CD4-positive, CD25-positive, alpha-beta regulatory T cell (primary cell): ENCODE data around the gene ESRRG. TPM values are rescaled to one million over a fixed set of nuclear protein-coding genes. Genes with fewer than 3 reads are reported as not detected.

Source experiments
- ATAC-seq, 2 donors: fragments of 150-1000 bp; cut with Tn5 transposase; one replicate each; pipeline ENCODE4 v1.10.0; 2021; ENCODE audit warnings: low read depth in 2 of 2, moderate number of reproducible peaks in 2 of 2, moderate library complexity in 1 of 2
- DNase-seq, 3 donors: peaks; one replicate each; pipeline versions ENCODE4 v3.0.0 to v3.0.0-alpha.2; 2012 to 2022; ENCODE audit warnings: mixed read lengths in 1 of 3
- H3K27ac ChIP-seq: one replicate; pipeline ENCODE4 v1.7.0; 2013; ENCODE audit warnings: mild to moderate bottlenecking, low read length; ENCODE audit not compliant: insufficient read depth, poor library complexity, severe bottlenecking
- H3K27me3 ChIP-seq: one replicate; pipeline ENCODE4 v1.7.0; 2013; ENCODE audit warnings: low read length; ENCODE audit not compliant: control insufficient read depth, insufficient read depth
- H3K36me3 ChIP-seq: one replicate; pipeline ENCODE4 v1.7.0; 2013; ENCODE audit warnings: mild to moderate bottlenecking, low read length, moderate library complexity; ENCODE audit not compliant: control insufficient read depth, insufficient read depth
- H3K4me1 ChIP-seq: 2 replicates; pipeline ENCODE4 v1.7.0; 2013; ENCODE audit warnings: mild to moderate bottlenecking, low read length; ENCODE audit not compliant: insufficient read depth, control insufficient read depth, poor library complexity, severe bottlenecking
- H3K4me3 ChIP-seq: one replicate; pipeline ENCODE4 v1.7.0; 2013; ENCODE audit warnings: low read depth, mild to moderate bottlenecking, low read length, moderate library complexity
- H3K9me3 ChIP-seq, 2 experiments: 1 replicate in 1 of 2; 2 replicates in 1 of 2; pipeline ENCODE4 v1.7.0; 2013; ENCODE audit warnings: low read length in 2 of 2, mild to moderate bottlenecking in 1 of 2, moderate library complexity in 1 of 2; ENCODE audit not compliant: control insufficient read depth in 2 of 2
- H3K27ac Mint-ChIP-seq, 3 donors: one replicate each; pipeline ENCODE4 v1.8.0; 2020 to 2022; ENCODE audit warnings: mild to moderate bottlenecking in 3 of 3, mixed read lengths in 3 of 3, moderate library complexity in 2 of 3
- H3K27me3 Mint-ChIP-seq: one replicate; pipeline ENCODE4 v1.8.0; 2022; ENCODE audit warnings: mild to moderate bottlenecking, mixed read lengths
- H3K36me3 Mint-ChIP-seq: one replicate; pipeline ENCODE4 v1.8.0; 2020; ENCODE audit warnings: mixed read lengths
- H3K4me1 Mint-ChIP-seq, 4 donors: one replicate each; pipeline ENCODE4 v1.8.0; 2020 to 2022; ENCODE audit warnings: mixed read lengths in 4 of 4, mild to moderate bottlenecking in 1 of 4
- H3K4me3 Mint-ChIP-seq, 4 donors: one replicate each; pipeline ENCODE4 v1.8.0; 2020 to 2022; ENCODE audit warnings: mild to moderate bottlenecking in 4 of 4, mixed read lengths in 4 of 4, moderate library complexity in 3 of 4
- H3K9me3 Mint-ChIP-seq, 7 donors: one replicate each; pipeline ENCODE4 v1.8.0; 2020 to 2022; ENCODE audit warnings: mixed read lengths in 7 of 7, mild to moderate bottlenecking in 3 of 7, moderate library complexity in 2 of 7
- polyA plus RNA-seq, 4 donors: library from polyadenylated mRNA; unstranded; fragments of 300-500 nt; fragmentation: Illumina TruSeq; gene quantifications; one replicate each; pipeline ENCODE4 v1.2.3, GENCODE V29; 2021
- total RNA-seq: library from RNA; stranded (reverse); gene quantifications from one replicate; pipeline ENCODE4 v1.2.3, GENCODE V29; 2022

The ESRRG gene
- total and polyA plus RNA-seq, 5 donors from 2014 or later, result not detected

- Mint-ChIP-seq H3K4me1 (no peaks in the 10 kb centered on the region), H3K9me3 (peaks cover 0 to 8% (median 3%) of the 10 kb centered on the region in 7 donors), H3K27me3 (no peaks in the 10 kb centered on the region), H3K4me3 (no peak overlapping the region), H3K27ac (no peak overlapping the region), H3K36me3 (no peaks in the 10 kb centered on the region)
- Histone ChIP-seq H3K27me3 (no peaks in the 10 kb centered on the region), H3K36me3 (no peaks in the 10 kb centered on the region), H3K9me3 (no peaks in the 10 kb centered on the region), H3K4me1 (no peaks in the 10 kb centered on the region), H3K27ac (no peak overlapping the region), H3K4me3 (no peak overlapping the region)
- DNase-seq (no peak), ATAC-seq (no peak)
These were observed 52.9 kb downstream of the ESRRG start for GRCh38 chr1:216670118-216670883.

- no peak overlapping the region for H3K27ac Mint-ChIP-seq
- Histone ChIP-seq H3K27me3 (no peaks in the 10 kb centered on the region), H3K9me3 (no peaks in the 10 kb centered on the region), H3K4me1 (no peaks in the 10 kb centered on the region), H3K27ac (no peak overlapping the region), H3K4me3 (no peak overlapping the region), H3K36me3 (no peaks in the 10 kb centered on the region)
- H3K27me3 Mint-ChIP-seq, result no peaks in the 10 kb centered on the region
- H3K4me1 Mint-ChIP-seq, result no peaks in the 10 kb centered on the region
- DNase-seq, result no peak
- H3K9me3 Mint-ChIP-seq, result peaks cover 0 to 6% (median 3%) of the 10 kb centered on the region in 7 donors
- ATAC-seq, result no peak
- H3K36me3 Mint-ChIP-seq, result no peaks in the 10 kb centered on the region
- H3K4me3 Mint-ChIP-seq, result peak overlapping the region in 1 of 4 donors; percentile 35
These were observed 56.8 kb downstream of the ESRRG start for GRCh38 chr1:216666441-216666840.

GRCh38 chr1:216665856-216666255 is 57.4 kb downstream of the ESRRG start:
- Mint-ChIP-seq H3K27me3 (no peaks in the 10 kb centered on the region), H3K36me3 (no peaks in the 10 kb centered on the region), H3K9me3 (peaks cover 0 to 6% (median 3%) of the 10 kb centered on the region in 7 donors), H3K4me1 (no peaks in the 10 kb centered on the region), H3K27ac (no peak overlapping the region), H3K4me3 (no peak overlapping the region)
- Histone ChIP-seq H3K9me3 (no peaks in the 10 kb centered on the region), H3K4me1 (no peaks in the 10 kb centered on the region), H3K36me3 (no peaks in the 10 kb centered on the region), H3K4me3 (no peak overlapping the region), H3K27ac (no peak overlapping the region), H3K27me3 (no peaks in the 10 kb centered on the region)
- DNase-seq, result no peak
- ATAC-seq, result no peak

- DNase-seq (no peak), ATAC-seq (no peak)
- no peaks in the 10 kb centered on the region for H3K9me3 ChIP-seq
- H3K27ac ChIP-seq, result no peak overlapping the region
- no peaks in the 10 kb centered on the region for H3K36me3 ChIP-seq
- H3K4me3 ChIP-seq, result no peak overlapping the region
- H3K27me3 ChIP-seq, result no peaks in the 10 kb centered on the region
- Mint-ChIP-seq H3K9me3 (peaks cover 0 to 6% (median 3%) of the 10 kb centered on the region in 7 donors), H3K4me3 (no peak overlapping the region), H3K36me3 (no peaks in the 10 kb centered on the region), H3K27me3 (no peaks in the 10 kb centered on the region), H3K4me1 (no peaks in the 10 kb centered on the region), H3K27ac (no peak overlapping the region)
- H3K4me1 ChIP-seq, result no peaks in the 10 kb centered on the region
These were observed 57.8 kb downstream of the ESRRG start for GRCh38 chr1:216665406-216665805.

GRCh38 chr1:216662681-216663080 is 60.5 kb downstream of the ESRRG start:
- Mint-ChIP-seq H3K4me1 (no peaks in the 10 kb centered on the region), H3K27ac (no peak overlapping the region), H3K4me3 (no peak overlapping the region), H3K36me3 (no peaks in the 10 kb centered on the region), H3K27me3 (no peaks in the 10 kb centered on the region), H3K9me3 (peaks cover 2 to 7% (median 5%) of the 10 kb centered on the region in 7 donors)
- Histone ChIP-seq H3K4me3 (no peak overlapping the region), H3K27ac (no peak overlapping the region), H3K9me3 (no peaks in the 10 kb centered on the region), H3K36me3 (no peaks in the 10 kb centered on the region), H3K4me1 (no peaks in the 10 kb centered on the region), H3K27me3 (no peaks in the 10 kb centered on the region)
- DNase-seq (no peak), ATAC-seq (no peak)

- H3K4me3 ChIP-seq, result no peak overlapping the region
- no peaks in the 10 kb centered on the region for H3K36me3 ChIP-seq
- Mint-ChIP-seq H3K27me3 (no peaks in the 10 kb centered on the region), H3K4me3 (no peak overlapping the region), H3K4me1 (no peaks in the 10 kb centered on the region), H3K9me3 (peaks cover 0 to 7% (median 3%) of the 10 kb centered on the region in 7 donors), H3K36me3 (no peaks in the 10 kb centered on the region), H3K27ac (no peak overlapping the region)
- H3K9me3 ChIP-seq, result no peaks in the 10 kb centered on the region
- H3K27me3 ChIP-seq, result no peaks in the 10 kb centered on the region
- H3K4me1 ChIP-seq, result no peaks in the 10 kb centered on the region
- DNase-seq (no peak), ATAC-seq (no peak)
- H3K27ac ChIP-seq, result no peak overlapping the region
These were observed 62.7 kb downstream of the ESRRG start for GRCh38 chr1:216660561-216660960.

GRCh38 chr1:216653001-216653400 is 70.2 kb downstream of the ESRRG start:
- Mint-ChIP-seq H3K4me1 (no peaks in the 10 kb centered on the region), H3K4me3 (no peak overlapping the region), H3K9me3 (peaks cover 0 to 10% (median 4%) of the 10 kb centered on the region in 7 donors), H3K27ac (no peak overlapping the region), H3K36me3 (no peaks in the 10 kb centered on the region), H3K27me3 (no peaks in the 10 kb centered on the region)
- Histone ChIP-seq H3K27ac (no peak overlapping the region), H3K4me1 (no peaks in the 10 kb centered on the region), H3K9me3 (no peaks in the 10 kb centered on the region), H3K36me3 (no peaks in the 10 kb centered on the region), H3K4me3 (no peak overlapping the region), H3K27me3 (no peaks in the 10 kb centered on the region)
- no peak for ATAC-seq
- DNase-seq, result no peak

- Histone ChIP-seq H3K27me3 (no peaks in the 10 kb centered on the region), H3K4me1 (no peaks in the 10 kb centered on the region), H3K4me3 (no peak overlapping the region), H3K36me3 (no peaks in the 10 kb centered on the region), H3K9me3 (no peaks in the 10 kb centered on the region), H3K27ac (no peak overlapping the region)
- no peaks in the 10 kb centered on the region for H3K4me1 Mint-ChIP-seq
- no peak overlapping the region for H3K4me3 Mint-ChIP-seq
- no peaks in the 10 kb centered on the region for H3K36me3 Mint-ChIP-seq
- H3K27ac Mint-ChIP-seq, result no peak overlapping the region
- no peaks in the 10 kb centered on the region for H3K27me3 Mint-ChIP-seq
- H3K9me3 Mint-ChIP-seq, result peaks cover 0 to 15% (median 4%) of the 10 kb centered on the region in 7 donors
- DNase-seq (no peak), ATAC-seq (no peak)
These were observed 71.3 kb downstream of the ESRRG start for GRCh38 chr1:216651826-216652418.
